GM21717 (cell line): ENCODE data around the gene CSRP1.
A peak's percentile ranks its signal among the peaks of the same experiment; 100 is the strongest.
"Not testable (repeated sequence)": the region's sequence is repeated elsewhere in the genome, so short reads cannot be mapped to it uniquely, and the experiment has no call there.

Experiments
- ATAC-seq: cut with Tn5 transposase; IDR thresholded peaks from one replicate; pipeline ENCODE4 v1.9.1; 2021; ENCODE audit warnings: mild to moderate bottlenecking, moderate library complexity; ENCODE audit not compliant: unreplicated experiment

CSRP1 gene

DNA sequence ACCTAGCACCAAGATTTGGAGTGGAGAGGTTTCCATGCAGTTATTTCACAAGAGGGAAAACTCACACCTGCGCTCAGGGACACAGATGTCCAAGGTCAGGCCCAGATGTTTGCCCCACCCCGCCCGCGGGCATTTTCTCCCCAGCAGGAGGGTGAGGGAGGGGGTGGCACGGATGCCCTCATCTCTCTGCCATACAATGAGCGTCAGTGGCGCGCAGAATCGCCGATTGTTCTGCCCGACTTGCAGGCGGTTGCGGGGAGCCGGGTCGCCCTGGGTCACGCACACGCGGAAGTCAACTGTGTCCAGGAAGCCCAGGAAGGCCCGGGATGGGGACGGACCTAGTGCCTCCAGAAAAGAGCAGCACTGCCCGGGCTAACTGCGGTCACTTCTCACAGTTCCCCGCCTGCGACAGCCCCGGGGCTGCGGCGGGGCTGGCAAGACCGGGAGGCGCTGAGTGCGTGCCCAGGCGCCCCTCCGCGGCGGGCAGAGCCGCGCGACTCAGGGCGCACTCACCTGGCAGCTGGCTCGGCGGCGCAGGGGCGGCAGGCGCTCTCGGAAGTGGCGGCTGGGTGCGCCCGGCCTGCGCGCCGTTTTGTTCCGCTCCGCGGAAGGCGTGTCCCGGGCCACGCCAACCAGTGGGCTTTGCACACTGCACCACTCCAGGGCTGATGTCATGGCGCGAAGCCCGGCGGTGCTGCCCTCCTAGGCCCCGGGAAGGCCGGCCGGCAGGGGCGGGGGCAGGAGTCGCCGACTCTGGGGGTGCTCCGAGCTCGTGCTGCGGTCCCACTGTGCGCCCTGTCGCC, at the start of gene CSRP1:
Gene CSRP1 (minus strand): TSS at position 567 of the 803 bp plus-strand sequence. CDS start 10,820 bp downstream, outside the sequence.
- ATAC-seq, result peak; percentile 80

DNA sequence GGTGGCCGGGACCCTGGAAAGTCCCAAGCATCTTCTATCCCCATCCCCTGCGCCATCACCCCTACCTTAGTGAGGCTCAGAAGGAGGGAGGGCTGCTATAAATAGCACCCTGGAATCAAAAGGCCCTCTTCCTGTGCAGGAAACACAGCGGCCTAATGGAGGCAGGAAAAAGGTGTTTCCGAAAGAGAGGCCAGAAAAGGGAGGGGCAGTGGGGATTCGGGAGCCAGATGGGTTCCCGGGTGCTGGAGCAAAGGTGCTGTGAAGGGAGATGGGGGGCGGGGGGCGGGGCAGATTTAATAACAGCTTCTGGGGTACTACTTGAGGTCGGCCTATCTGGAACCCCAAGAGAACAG, 48.6 kb upstream of the CSRP1 start:
- ATAC-seq, result no peak

DNA sequence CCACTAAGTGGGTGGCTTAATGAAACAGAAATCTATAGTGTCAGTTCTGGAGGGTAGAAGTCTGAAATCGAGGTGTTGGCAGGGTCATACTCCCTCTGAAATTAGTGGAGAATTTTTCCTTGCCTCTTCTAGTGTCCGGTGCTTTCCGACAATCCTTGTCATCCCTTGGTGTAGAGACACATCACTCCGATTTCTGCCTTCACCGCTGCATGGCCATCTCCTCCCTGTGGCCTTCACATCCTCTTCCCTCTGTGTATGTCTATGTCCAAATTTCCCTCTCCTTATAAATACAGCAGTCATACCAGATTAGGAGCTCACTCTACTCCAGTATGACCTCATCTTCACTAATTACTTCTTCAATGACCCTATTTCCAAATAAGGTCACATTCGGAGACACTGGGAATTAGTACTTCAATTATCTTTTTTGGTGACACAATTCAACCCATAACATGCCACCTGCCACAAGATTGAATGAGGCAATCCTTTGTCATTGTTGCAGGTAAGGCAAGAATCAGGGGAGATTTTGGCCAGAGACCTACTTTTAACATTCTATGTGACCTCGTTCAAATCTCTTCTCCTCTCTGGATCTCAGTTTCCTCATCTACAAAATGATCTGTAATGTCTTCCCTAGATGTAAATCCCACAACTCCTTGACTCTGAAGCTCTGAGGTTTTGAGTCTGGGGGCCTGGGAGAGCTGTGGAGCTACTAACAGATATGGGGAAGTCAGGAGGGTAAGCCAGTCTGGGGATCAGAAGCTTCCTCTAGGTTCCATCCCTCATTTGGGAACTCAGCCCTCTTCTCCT, 48.1 kb upstream of the CSRP1 start:
- no peak for ATAC-seq

DNA sequence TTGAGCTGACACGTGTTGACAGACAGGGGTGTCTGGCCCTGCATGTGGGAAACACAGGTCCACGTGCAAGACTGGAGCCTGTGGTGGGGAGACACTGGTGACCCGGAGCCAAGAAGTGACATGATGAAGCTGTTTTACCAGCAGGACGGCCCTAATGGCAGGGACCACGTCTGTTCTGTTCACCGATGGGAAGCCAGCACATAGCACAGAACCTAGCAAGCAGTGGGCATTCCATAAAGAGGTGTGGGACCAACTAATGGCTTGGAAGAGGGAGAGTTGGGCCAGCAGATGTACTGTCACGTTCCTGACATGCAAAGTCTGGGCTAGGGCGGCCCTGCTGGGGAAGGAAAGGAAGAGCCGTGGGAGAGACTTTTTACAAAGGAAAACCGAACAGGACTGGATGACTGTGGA, 47.3 kb upstream of the CSRP1 start:
- ATAC-seq, result no peak

- no peak for ATAC-seq
These were observed 46.7 kb upstream of the CSRP1 start for GRCh38 chr1:201553496-201554189.

- no peak for ATAC-seq
These were observed 46.0 kb upstream of the CSRP1 start for GRCh38 chr1:201552941-201553351.

- ATAC-seq, result no peak
These were observed 45.2 kb upstream of the CSRP1 start for GRCh38 chr1:201551877-201552731.

DNA sequence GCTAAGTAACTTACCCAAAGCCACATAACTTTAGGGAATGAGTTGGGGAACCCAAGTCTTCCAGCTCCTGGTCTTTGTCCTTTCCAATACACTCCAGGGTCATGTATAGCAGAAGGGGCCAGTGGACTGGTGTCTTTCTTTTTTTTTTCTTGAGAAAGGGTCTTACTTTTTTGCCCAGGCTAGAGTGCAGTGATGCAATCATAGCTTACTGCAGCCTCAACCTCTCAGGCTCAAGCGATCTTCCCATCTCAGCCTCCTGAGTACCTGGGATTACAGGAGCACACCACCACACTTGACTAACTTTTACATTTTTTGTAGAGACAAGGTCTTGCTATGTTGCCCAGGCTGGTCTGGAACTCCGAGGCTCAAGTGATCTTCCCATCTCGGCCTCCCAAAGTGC, 44.2 kb upstream of the CSRP1 start:
- no peak for ATAC-seq

DNA sequence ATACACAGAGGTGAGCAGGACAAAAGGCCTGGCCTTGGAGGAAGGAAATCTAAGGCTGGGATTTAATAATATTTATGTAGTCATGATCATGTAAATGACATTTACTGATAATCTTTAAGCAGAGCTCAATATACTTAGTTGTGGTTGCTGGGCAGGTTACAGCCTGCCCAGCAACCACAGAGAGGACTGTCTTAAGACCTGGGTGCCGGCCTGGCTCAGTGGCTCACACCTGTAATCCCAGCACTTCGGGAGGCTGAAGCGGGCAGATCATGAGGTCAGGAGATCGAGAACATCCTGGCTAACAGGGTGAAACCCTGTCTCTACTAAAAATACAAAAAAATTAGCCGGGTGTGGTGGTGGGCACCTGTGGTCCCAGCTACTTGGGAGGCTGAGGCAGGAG, 42.6 kb upstream of the CSRP1 start:
- not testable (repeated sequence) for ATAC-seq

DNA sequence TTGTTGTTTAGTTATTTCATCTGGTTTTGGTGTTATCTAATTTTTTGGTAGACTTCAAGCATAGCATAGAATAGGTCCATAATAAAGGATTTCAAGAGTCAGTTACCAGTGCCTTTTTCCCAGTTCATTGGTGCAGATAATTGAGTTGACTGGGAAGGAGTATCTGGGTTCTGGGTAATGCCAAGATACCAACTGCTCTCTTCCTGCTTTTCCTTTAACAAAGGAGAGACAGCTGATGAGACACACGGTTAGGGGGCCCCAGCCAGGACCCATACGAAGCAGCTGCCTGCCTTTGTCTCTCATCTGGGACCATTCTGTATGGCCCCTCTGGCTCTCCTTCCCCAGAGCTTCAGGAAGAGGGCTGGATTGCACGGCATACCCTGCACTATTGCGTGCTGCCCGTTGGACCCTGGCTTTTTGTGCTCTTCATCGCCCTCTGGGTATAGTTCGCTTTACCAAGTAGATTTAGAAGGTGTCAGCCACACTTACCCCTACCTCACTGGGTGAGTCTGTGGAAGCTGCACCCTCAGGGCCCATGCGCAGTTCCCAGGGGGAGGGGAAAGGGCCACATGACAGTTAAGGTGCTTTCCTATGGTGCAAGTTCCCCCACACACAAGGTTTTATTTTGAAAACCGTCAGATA, 39.0 kb upstream of the CSRP1 start:
- ATAC-seq, result peak; percentile 55

DNA sequence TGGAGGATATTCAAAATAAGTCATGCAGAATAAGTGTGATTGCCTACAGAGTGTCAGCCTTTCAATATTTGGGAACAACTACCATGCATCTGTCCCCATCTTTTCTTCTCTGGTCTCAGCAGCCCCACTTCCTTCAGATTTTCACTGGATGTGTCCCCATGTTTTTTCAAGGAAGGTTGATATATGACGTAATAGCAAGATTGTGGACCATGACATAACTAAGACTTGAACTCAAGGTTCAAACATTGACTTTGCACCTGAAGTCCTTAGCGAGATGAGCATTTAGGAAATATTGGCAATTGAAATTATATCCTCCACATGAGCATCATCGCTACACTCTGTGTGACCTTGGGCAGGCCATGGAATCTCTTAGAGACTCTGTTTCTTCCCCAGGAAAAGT, 37.8 kb upstream of the CSRP1 start:
- ATAC-seq, result no peak

- no peak for ATAC-seq
These were observed 37.1 kb upstream of the CSRP1 start for GRCh38 chr1:201543871-201544642.

DNA sequence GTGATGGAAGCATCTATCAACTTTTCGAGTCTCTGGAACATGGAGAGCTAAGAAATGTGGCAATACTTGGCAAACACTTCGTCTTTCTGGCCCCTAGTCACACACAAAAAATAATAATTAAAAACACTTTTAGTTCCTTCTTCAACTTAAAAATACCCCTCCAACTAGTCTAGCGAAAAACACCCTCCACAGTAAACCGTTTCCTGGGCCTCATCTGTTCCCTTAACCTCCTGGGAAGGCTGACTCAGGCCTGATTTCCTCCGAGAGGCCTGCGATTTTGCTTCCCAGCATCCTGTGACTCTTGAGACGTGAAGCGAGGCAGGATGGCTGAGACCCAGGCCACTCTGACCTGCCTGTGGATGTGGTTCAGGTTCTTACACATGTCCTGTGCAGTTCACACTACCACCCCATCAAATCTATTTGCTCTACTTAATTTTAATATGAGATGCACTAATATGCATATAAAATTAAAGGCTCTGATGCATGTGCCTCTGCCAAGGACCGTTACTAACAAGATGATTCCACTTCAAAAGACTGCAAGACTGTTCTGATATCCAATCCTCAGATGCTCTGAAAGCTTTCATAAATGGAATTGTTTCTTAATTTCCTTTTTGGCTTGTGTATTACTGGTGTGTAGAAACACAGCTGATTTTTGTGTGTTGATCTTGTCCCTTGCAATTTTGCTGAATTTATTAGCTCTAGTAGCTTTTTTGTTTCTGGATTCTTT, 35.5 kb upstream of the CSRP1 start:
- ATAC-seq, result no peak

DNA sequence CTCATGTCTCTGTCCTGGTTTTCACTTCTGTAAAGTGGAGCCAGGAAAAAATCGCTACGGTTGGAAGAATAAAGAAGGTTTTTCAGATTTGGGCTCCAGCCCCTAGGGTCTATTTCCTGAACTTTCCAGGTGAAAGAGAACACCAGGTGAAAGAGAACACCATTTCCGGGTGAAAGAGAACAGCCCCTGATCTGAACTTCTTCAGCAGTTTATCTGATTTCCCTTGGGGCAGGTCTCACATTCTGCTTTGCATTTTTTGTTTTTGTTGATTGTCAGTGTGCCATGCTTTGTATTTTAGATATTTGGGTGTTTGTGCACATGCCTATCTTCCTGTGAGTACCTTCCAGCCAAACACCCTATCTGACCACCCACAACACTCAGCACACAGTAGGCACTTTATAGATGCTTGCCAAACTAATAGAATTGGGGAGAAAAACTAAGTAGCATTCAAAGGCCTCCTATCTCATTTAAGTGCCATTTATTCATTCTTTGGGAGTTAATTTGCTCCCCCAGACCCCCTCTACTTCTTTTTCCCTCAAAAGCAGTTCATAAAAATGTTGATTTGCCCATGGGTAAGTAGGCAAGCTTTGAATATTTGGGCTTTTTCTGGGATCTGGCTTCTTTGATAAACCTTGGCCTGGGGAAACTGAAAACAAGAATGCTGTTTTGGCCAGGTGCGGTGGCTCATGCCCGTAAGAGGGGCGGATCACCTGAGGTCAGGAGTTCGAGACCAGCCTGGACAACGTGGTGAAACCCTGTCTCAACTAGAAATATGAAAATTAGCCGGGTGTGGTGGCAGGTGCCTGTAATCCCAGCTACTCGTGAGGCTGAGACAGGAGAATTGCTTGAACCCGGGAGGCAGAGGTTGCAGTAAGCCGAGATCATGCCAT, 34.2 kb upstream of the CSRP1 start:
- ATAC-seq, result no peak

- ATAC-seq, result no peak
These were observed 32.9 kb upstream of the CSRP1 start for GRCh38 chr1:201539561-201540431.

DNA sequence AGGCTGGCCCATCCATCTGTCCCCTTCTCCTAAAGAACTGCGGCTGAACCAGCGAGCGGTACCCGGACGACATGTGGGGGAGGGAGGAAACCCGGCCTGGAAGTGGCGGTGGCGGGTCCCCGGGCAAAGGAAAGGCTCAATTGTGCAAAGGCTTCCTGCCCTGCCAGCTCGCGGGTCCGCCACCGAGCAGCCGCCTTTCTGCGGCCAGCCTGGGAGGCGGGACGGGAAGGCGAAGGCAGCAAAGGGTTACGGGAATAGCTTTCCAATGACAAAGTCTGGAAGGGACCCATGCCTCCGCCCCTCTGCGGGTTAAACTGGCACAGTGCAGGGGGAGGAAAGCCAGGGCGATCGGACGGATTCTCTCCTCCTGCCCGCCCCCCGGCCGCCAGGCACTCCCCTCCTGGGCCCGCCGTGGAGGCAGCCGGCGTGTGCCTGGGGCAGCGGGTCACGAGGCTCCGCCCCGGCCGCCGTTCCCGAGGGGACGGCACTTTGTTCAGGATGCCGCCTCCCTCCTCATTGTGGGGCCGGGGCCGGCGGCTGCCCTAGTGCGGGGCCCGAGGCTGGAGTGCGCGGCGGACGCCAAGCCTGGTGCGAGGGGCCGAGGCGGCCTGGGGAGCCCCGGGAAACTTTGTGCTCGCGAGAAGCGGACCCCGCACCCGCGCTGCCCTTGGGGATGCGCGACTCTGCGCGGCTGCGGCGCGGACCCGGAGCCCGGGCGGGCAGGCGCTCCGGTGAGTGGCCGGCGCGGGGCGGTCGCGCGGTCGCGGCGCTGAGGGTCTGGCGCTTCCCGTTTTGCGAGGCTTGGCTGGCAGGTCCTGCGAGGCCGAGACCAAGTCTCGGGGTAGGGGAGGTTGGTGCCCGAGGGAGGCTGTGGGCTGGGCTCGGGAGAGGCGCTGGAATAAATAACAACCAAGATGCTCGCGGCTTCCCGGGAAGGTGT, 32.0 kb upstream of the CSRP1 start, which contains the start of gene NAV1:
Gene NAV1 (plus strand): TSS at position 516 of the 940 bp plus-strand sequence. CDS start 83,758 bp downstream, outside the sequence.
- ATAC-seq, result no peak
